ENCODE data around the gene RNF39. TPM values are rescaled to one million over a fixed set of nuclear protein-coding genes. Genes with fewer than 3 reads are reported as not detected.

Gene RNF39
- total RNA-seq, 6 experiments from 2014 or later: not detected

DNA sequence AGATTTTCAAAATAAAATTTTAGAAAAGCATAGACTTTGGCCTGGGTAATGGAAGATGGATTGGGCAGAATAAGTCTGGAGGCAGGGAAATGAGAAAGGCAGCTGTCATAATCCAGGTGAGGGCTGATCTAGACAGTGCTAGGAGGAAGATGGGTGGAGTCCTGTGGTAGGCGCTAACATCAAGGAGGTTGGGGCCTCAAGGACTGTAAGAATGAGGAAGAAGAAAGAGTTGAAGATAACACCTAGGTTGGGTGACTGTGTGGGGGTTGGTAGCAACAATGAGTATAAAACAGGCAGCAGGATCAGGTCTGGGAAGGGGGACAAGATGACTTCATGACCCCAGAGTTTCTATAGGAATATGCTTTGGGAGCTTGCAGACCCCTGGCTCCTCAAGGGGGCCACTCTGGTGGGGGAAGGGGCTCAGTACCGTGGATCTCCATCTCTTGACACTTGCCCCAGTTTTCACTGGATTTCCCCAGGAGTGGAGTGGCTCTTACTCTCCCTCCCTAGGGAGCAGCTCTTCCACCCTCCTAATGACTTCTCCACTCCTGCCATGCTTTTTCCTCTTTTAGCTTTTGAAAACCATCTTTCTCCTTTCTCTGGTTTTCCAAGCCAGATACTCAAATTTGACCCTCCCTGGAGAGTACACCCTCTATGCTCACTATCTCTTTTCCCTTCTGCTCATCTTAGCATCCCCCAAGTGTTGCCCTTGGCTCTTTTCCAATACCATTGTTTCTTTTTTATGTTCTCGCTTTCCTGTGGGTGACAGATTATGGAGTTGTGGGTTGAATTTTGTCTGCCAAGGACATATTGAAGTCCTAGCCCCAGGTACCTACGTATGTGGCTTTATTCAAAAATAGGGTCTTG is 22.6 kb upstream of the RNF39 start:
- H3K36me3 ChIP-seq: no peaks in the 10 kb centered on the region
- no peaks in the 10 kb centered on the region for H3K9me3 ChIP-seq
- peaks cover 0 to 19% (median 2%) of the 10 kb centered on the region in 4 donors for H3K4me1 ChIP-seq
- H3K4me3 ChIP-seq: no peak overlapping the region
- intact Hi-C loops (cut with DNase I): no loop called here
- H3K27ac ChIP-seq: no peak overlapping the region
- H3K27me3 ChIP-seq: peaks cover 0 to 3% of the 10 kb centered on the region in 2 donors
- 72% methylated on average over 4 of the region's 4 CpGs for WGBS (ENCODE audit: insufficient coverage, low coverage, low lambda C conversion rate, missing lambda C conversion rate)
- DNase-seq (no peak), ATAC-seq (no peak)
- no peak for TF ChIP-seq POLR2A (IDR thresholded peaks at IDR 0.05)
- TF ChIP-seq, protein P1, sequence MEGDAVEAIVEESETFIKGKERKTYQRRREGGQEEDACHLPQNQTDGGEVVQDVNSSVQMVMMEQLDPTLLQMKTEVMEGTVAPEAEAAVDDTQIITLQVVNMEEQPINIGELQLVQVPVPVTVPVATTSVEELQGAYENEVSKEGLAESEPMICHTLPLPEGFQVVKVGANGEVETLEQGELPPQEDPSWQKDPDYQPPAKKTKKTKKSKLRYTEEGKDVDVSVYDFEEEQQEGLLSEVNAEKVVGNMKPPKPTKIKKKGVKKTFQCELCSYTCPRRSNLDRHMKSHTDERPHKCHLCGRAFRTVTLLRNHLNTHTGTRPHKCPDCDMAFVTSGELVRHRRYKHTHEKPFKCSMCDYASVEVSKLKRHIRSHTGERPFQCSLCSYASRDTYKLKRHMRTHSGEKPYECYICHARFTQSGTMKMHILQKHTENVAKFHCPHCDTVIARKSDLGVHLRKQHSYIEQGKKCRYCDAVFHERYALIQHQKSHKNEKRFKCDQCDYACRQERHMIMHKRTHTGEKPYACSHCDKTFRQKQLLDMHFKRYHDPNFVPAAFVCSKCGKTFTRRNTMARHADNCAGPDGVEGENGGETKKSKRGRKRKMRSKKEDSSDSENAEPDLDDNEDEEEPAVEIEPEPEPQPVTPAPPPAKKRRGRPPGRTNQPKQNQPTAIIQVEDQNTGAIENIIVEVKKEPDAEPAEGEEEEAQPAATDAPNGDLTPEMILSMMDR (IDR thresholded peaks at IDR 0.05): no peak

GRCh38 chr6:30096829-30097228 is 21.3 kb upstream of the RNF39 start:
- Histone ChIP-seq H3K4me1 (peaks cover 0 to 14% (median 2%) of the 10 kb centered on the region in 4 donors), H3K27me3 (peaks cover 0 to 3% of the 10 kb centered on the region in 2 donors), H3K36me3 (no peaks in the 10 kb centered on the region), H3K27ac (no peak overlapping the region), H3K4me3 (no peak overlapping the region), H3K9me3 (no peaks in the 10 kb centered on the region)
- intact Hi-C loops (cut with DNase I): no loop called here
- ATAC-seq (no peak), DNase-seq (no peak)
- TF ChIP-seq POLR2A (IDR thresholded peaks at IDR 0.05): no peak
- TF ChIP-seq, protein P1 (IDR thresholded peaks at IDR 0.05): no peak
- WGBS (ENCODE audit: insufficient coverage, low coverage, low lambda C conversion rate, missing lambda C conversion rate): 36% methylated on average over 1 of the region's 1 CpG

DNA sequence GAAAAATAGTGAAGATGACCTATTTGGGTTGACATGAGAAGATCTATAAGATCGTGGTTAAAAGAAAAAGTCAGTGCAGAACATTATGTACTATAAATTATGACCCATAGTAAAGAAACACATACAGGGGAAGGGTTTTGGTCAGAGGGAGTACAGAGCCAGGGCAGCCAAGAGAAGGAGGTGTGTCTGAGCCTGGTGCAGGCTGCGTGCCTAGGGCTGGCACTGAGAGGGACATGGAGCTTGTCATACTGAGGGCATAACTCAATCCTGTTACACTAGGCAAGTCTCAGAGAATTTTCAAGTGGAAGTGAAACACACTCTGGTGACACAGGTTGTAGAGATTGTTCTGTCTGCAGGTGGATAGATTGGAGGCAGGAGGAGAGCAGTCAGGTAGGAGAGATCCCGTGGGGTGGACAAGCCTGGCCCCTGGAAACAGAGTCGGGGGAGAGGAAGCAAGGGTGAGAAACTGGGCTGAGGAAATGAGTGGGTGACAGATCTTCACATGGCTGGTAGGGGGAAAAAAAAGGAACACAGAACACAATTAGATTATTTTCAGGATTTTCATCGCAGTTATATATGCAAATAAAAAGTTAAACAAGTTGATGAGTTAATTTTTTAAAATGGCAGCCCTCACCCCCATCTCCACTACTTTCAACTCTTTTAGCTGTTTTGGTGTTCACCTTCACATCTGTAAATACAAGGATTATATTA is 18.5 kb upstream of the RNF39 start:
- H3K4me3 ChIP-seq: no peak overlapping the region
- H3K4me1 ChIP-seq: no peaks in the 10 kb centered on the region
- intact Hi-C loops (cut with DNase I): no loop called here
- H3K27me3 ChIP-seq: no peaks in the 10 kb centered on the region
- DNase-seq: no peak
- TF ChIP-seq, protein P1 (IDR thresholded peaks at IDR 0.05): no peak
- no peak for TF ChIP-seq POLR2A (IDR thresholded peaks at IDR 0.05)
- no peak overlapping the region for H3K27ac ChIP-seq
- no peaks in the 10 kb centered on the region for H3K36me3 ChIP-seq
- WGBS (ENCODE audit: insufficient coverage, low coverage, low lambda C conversion rate, missing lambda C conversion rate): 53% methylated on average over 5 of the region's 5 CpGs
- no peaks in the 10 kb centered on the region for H3K9me3 ChIP-seq
- ATAC-seq: no peak

- Histone ChIP-seq H3K27me3 (no peaks in the 10 kb centered on the region), H3K4me3 (no peak overlapping the region), H3K36me3 (no peaks in the 10 kb centered on the region), H3K4me1 (no peaks in the 10 kb centered on the region), H3K27ac (no peak overlapping the region), H3K9me3 (no peaks in the 10 kb centered on the region)
- intact Hi-C loops (cut with DNase I): no loop called here
- DNase-seq (no peak), ATAC-seq (no peak)
- WGBS (ENCODE audit: insufficient coverage, low coverage, low lambda C conversion rate, missing lambda C conversion rate): 43% methylated on average over 4 of the region's 6 CpGs
- TF ChIP-seq, protein P1 (IDR thresholded peaks at IDR 0.05): no peak
- no peak for TF ChIP-seq POLR2A (IDR thresholded peaks at IDR 0.05)
Observed at GRCh38 chr6:30092852-30093543, 17.4 kb upstream of the RNF39 start.
